GM19395 (cell line): ENCODE data around the gene CAMKV.
"Not testable (repeated sequence)": the region's sequence is repeated elsewhere in the genome, so short reads cannot be mapped to it uniquely, and the experiment has no call there.

ENCODE experiments used
- ATAC-seq: cut with Tn5 transposase; IDR thresholded peaks from one replicate; pipeline ENCODE4 v1.9.1; 2021; ENCODE audit warnings: mild to moderate bottlenecking, moderate library complexity; ENCODE audit not compliant: unreplicated experiment

CAMKV gene

DNA sequence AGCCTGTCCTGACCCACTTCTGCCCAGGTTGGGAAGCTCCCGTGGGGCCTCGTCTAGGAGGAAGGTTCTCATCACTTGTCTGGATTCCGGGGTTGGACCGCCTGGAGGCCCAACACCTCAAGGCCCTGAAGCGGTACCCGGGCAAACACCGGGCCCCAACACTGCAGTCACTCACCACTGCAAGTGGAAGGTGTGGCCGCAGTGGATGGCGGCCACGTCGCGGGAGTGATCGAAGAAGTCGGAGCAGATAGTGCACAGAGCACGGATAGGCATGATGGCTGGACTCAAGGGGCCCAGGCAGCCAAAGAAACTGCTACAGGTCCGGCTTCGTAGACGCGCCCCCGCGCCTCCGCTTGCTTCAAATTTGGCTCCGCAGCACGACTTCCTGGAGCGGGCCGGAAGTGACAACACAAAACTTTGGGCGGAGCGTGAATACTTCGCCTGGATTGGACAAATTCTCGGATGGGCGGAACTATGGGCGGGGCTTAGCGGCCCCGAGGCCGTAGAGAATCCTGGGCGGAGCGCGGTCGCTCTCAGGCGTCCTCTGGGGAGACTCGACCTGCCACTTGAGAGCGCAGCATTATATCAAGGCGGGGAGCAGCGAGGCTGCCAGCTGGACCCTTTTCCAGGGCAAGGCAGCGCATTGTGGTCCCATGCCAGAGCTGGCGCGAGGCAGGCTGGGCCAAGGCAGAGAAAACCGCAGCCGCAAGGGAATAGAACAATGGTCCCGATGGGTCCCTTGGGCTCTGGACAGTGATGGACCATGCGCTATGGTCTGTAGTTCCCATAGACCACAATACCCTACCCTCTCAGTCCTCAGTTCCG is 13.3 kb downstream of the CAMKV start, which contains the start of gene TRAIP:
Gene TRAIP, minus strand, starts transcription at position 384 of the 825 bp plus-strand sequence. Its CDS starts 111 bp downstream, at position 273.
- ATAC-seq: peak; percentile 96

- no peak for ATAC-seq
Observed at GRCh38 chr3:49855662-49856061, 14.0 kb downstream of the CAMKV start.

- ATAC-seq: no peak
Observed at GRCh38 chr3:49845694-49846093, 24.0 kb downstream of the CAMKV start.

DNA sequence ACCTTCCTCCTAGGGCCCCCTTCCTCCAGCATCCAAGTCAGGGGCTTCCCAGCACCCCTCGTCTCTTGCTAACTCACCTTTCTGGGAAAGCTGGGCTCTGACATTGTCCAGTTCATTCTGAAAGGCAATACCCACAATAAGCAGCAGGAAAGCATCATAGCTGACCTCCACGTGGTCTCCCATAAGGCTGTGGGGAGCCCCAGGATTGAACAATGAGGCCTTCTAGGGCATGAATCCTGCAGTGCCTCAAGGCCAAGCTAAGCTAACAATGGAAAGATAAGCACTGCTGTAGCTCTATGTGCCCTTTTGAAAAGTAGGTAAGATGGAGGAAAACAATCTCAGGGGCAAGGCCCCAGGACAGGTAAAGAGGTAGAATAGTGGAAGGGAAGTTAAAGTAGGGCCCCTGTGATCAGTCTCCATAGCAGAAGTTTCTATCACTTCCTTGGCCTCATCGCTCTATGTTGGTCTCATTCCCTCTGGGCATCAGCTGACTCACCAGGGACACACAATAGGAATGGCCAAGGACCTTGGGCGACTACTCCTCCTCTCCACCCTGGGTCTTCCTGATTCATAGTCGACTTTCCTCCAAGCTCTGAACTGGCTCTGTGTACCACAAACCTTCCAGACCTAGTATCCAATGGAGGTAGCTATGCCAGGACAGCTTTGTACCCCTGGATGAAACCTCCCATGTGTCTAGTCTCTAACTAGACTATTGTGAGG is 25.1 kb downstream of the CAMKV start:
- ATAC-seq: no peak

DNA sequence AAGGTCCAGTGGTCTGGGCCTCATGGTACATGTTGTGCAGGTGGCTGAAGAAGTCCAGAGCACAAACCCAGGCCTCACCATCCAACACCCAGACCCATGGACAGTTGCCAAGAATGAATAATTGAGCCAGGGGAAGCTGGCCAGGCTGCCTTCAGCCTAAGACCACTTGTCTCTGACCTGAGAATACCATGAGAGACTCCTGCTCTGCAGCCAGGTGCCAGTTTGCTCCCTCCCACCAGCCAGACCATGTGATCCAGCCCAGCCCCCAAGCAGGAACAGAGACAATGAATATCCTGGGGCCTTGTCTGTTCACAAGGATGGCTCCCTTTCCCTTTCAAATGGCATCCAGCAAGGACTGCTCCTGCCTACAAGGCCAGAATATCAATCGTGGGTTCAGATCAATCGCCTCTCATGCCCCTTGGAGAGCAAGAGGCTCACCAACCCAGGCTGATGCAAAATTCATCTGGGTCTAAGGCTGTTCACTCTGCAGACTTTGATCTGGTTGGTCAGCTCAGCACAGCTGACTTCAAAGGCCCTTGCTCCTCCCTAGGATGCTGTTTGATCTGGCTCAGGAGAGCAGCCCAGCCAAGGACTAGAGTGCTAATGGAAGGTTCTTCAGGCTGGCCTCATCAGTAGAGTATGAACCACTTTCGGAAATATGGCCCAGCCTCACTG is 26.7 kb downstream of the CAMKV start:
- ATAC-seq: no peak

GRCh38 chr3:49841806-49842205 is 27.9 kb downstream of the CAMKV start:
- ATAC-seq: no peak

GRCh38 chr3:49841126-49841696 is 28.5 kb downstream of the CAMKV start:
- no peak for ATAC-seq

DNA sequence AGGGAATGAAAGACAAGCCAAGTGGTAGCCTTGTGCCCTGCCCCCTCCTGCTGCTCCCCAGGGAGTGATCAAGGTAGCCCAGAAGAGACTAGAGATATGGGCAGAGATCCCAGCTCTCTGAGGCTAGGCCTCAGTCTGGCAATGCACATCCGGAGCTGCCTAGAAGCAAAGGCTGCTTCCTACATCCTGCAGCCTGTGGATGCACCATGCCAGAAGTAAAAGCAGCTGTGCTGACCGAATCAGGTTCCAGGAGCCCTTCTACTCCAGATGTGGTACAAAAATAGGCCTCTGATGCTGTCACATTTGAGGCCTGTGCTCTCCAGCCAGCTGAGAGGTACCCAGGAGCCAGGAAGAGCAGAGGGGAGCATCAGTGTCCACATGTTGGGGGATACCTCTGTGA is 29.3 kb downstream of the CAMKV start:
- no peak for ATAC-seq

DNA sequence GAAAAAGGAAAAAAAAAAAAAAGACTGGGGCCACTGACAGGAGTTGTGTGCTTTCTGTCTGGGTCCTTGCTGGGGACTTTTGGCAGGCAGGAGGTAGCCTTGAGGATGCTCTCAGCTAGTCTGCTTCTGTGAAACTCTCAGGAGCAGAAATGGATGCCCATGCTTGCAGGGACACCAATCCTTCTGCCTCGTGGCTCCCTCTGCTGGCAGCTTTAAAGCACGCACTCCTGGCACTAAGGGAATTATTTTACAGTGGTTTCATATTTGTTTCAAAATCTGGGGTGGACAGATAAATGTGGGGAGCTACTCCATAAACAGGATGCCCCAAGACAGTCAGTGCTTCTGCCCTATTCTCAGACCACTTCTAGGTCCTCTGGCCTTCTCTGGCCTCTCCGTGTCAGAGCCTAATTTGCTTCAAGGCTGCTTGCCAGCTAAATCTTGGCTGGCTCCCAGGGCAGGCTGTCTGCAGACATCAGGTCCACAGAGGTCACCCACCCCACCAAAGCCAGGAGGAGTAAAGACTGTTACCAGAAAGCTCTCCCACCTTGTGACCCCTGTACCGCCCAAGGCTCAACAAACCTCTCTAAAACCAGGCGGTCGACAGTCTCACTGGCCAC is 30.4 kb downstream of the CAMKV start:
- no peak for ATAC-seq

- no peak for ATAC-seq
Observed at GRCh38 chr3:49831341-49831740, 38.4 kb downstream of the CAMKV start.

DNA sequence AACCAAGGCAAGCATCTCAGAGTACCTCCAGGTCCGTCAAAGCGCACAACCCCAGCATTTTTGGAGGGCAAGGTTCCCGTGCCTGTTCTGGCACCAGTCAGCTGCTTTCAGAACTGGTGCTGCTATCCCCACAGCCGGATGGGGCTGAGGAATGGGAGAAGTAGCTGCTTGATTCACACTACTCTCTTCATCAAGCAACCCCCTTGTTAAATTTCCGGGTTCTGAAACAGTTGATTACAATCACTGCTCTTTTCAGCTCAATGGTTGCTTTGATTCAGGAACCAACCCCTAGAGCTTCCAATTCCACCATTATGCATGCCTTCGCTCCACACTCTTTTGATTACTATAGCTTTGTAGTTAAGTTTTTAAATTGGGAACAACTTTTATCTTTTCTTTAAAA is 43.7 kb downstream of the CAMKV start:
- ATAC-seq: no peak

GRCh38 chr3:49823131-49823530 is 46.6 kb downstream of the CAMKV start:
- ATAC-seq: not testable (repeated sequence)

GRCh38 chr3:49813497-49814174 is 56.1 kb downstream of the CAMKV start, which contains the start of gene UBA7:
Gene UBA7 (minus strand): TSS chr3:49813953. CDS start chr3:49813787, 166 bp downstream.
- peak; percentile 82 for ATAC-seq

DNA sequence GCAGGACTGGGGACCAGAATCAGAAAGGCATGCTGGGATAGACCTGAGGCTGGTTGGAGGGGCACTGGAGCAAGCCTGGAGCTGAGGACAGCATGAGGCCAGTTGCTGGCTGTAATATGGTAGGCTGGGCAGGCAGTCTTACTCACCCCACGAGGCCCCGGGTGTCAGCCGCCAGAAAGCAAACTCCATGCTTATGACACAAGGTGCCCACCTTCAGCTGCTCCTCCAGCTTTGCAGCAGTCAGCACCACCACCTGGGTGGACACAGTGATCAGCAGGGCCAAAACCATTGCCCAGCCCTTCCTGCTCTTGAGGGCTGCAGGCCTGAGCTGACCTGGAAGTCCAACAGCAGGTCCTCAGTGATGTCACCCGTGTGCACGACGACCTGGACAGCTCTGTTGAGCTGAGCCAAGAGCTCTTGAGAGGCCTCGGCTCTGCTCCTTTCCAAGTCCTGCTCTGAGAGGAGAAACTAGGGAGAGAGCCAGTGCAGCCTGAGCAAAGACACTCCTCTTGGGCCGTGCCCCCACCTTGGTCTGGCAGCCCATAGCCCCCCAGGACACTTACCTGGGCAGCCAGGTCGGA is 56.7 kb downstream of the CAMKV start:
- no peak for ATAC-seq
